Measurements from ENCODE around the gene PRKAG1. TPM values are rescaled to one million over a fixed set of nuclear protein-coding genes. Genes with fewer than 3 reads are reported as not detected.

Gene PRKAG1
- total RNA-seq, 1 donor from 2014 or later, result 49.2 TPM

GRCh38 chr12:49041036-49041880 lies 22.7 kb upstream of the PRKAG1 start:
- no peaks in the 10 kb centered on the region for H3K9me3 ChIP-seq
- TF ChIP-seq, protein P1, sequence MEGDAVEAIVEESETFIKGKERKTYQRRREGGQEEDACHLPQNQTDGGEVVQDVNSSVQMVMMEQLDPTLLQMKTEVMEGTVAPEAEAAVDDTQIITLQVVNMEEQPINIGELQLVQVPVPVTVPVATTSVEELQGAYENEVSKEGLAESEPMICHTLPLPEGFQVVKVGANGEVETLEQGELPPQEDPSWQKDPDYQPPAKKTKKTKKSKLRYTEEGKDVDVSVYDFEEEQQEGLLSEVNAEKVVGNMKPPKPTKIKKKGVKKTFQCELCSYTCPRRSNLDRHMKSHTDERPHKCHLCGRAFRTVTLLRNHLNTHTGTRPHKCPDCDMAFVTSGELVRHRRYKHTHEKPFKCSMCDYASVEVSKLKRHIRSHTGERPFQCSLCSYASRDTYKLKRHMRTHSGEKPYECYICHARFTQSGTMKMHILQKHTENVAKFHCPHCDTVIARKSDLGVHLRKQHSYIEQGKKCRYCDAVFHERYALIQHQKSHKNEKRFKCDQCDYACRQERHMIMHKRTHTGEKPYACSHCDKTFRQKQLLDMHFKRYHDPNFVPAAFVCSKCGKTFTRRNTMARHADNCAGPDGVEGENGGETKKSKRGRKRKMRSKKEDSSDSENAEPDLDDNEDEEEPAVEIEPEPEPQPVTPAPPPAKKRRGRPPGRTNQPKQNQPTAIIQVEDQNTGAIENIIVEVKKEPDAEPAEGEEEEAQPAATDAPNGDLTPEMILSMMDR (IDR thresholded peaks at IDR 0.05), result no peak
- no peak for ATAC-seq
- no peaks in the 10 kb centered on the region for H3K4me1 ChIP-seq
- peaks cover 98% of the 10 kb centered on the region for H3K36me3 ChIP-seq
- intact Hi-C loops (cut with DNase I), result no loop called here
- H3K4me3 ChIP-seq, result no peak overlapping the region
- H3K27me3 ChIP-seq (ENCODE audit: low read depth), result no peaks in the 10 kb centered on the region
- no peak for DNase-seq
- no peak overlapping the region for H3K27ac ChIP-seq

DNA sequence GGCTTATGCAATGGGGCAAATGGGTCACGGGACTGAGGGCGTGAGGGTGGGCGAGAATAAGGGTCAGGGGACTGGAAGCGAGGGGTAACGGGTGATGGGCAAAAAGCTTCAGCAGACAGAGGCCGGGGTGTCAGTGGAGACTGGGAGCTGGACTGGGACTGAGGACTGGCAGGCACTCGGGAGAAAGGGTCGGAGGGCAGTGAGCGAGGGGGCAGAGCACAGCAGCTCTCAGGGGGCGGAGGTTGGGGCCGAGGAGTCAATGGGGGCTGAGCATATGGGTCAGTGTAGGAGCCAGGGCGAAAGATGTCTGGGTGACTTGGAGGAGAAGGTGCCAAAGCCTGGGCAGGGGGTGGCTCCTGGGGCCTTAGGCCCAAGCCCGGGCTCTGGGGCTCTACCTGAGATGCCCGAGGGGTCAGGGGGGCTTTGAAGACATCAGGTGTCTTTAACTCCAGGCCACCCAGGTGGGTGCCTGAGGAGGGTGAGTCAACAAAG lies 21.8 kb upstream of the PRKAG1 start:
- TF ChIP-seq, protein P1 (IDR thresholded peaks at IDR 0.05), result no peak
- intact Hi-C loops (cut with DNase I), result no loop called here
- Histone ChIP-seq H3K27me3 (ENCODE audit: low read depth) (no peaks in the 10 kb centered on the region), H3K27ac (no peak overlapping the region), H3K9me3 (no peaks in the 10 kb centered on the region), H3K36me3 (peaks cover 96% of the 10 kb centered on the region), H3K4me3 (no peak overlapping the region), H3K4me1 (no peaks in the 10 kb centered on the region)
- ATAC-seq (no peak), DNase-seq (no peak)

GRCh38 chr12:49039421-49040363 lies 21.1 kb upstream of the PRKAG1 start:
- peak; percentile 42 for DNase-seq
- no peaks in the 10 kb centered on the region for H3K9me3 ChIP-seq
- no peak overlapping the region for H3K4me3 ChIP-seq
- TF ChIP-seq, protein P1 (IDR thresholded peaks at IDR 0.05), result no peak
- no peaks in the 10 kb centered on the region for H3K27me3 ChIP-seq (ENCODE audit: low read depth)
- intact Hi-C loops (cut with DNase I), result no loop called here
- H3K36me3 ChIP-seq, result peaks cover 96% of the 10 kb centered on the region
- no peak for ATAC-seq
- no peaks in the 10 kb centered on the region for H3K4me1 ChIP-seq
- no peak overlapping the region for H3K27ac ChIP-seq

DNA sequence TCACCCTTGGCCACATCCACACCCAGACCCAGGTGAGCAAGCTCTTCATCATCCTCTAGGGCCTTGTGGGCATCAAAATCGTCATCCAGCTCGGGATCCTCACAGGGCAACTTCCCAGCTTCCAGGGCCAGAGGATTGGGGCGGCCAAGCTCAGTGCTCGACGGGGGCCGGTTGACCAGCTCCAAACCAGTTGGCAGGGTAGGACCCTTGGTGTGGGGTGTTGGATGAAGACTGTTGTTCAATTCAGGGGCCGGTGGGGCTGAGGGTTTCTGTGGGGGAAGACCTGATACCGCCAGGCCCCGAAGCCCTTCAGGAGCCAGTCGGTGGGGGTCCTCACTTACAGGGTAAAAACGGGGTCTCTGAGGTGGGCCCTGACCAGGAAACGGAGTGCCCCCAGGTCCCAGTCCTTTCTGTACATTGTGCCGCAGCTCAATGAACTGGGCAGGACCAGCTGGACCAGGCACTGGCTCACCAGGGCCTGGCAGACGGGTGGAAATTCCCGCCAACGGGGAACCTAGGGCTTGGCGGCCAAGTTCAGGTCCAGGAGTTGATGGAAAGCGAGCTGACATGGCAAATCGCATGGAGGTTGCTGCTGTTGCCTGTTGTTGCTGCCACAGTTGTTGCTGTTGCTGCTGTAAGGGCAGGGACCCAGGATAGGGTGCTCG lies 19.8 kb upstream of the PRKAG1 start:
- ATAC-seq, result no peak
- peaks cover 96% of the 10 kb centered on the region for H3K36me3 ChIP-seq
- intact Hi-C loops (cut with DNase I), result no loop called here
- no peak overlapping the region for H3K27ac ChIP-seq
- H3K4me3 ChIP-seq, result no peak overlapping the region
- H3K4me1 ChIP-seq, result peaks cover 2% of the 10 kb centered on the region
- peak; percentile 35 for DNase-seq
- H3K9me3 ChIP-seq, result no peaks in the 10 kb centered on the region
- TF ChIP-seq, protein P1 (IDR thresholded peaks at IDR 0.05), result no peak
- H3K27me3 ChIP-seq (ENCODE audit: low read depth), result no peaks in the 10 kb centered on the region

GRCh38 chr12:49037947-49038237 lies 19.3 kb upstream of the PRKAG1 start:
- H3K4me3 ChIP-seq, result no peak overlapping the region
- no peak overlapping the region for H3K27ac ChIP-seq
- TF ChIP-seq, protein P1 (IDR thresholded peaks at IDR 0.05), result no peak
- intact Hi-C loops (cut with DNase I), result no loop called here
- ATAC-seq (no peak), DNase-seq (peak; percentile 21)
- peaks cover 96% of the 10 kb centered on the region for H3K36me3 ChIP-seq
- no peaks in the 10 kb centered on the region for H3K27me3 ChIP-seq (ENCODE audit: low read depth)
- peaks cover 7% of the 10 kb centered on the region for H3K4me1 ChIP-seq
- H3K9me3 ChIP-seq, result no peaks in the 10 kb centered on the region
